ENCODE data around the gene ULK1.

ULK1 gene

DNA sequence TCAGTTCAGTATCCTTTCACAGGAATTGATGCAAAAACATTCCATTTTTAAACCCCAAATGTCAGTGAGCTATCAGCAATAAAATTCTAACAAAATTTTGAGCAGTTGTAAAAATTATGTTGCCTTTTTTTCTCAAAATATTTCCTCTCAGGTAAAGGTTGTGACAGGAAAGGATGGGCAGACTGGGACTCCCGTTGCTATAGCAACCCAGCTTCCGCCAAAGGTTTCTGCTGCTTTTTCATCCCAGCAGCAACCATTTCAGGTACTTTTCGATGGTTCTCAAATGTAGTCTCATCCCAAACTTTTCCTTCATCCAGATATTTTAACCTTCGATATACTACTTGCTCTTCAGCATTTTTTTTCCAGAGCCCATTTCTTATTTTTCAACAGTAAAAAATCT is 69.0 kb downstream of the ULK1 start:
- Histone ChIP-seq H3K27ac (ENCODE audit: low read depth, low read length) (no peak overlapping the region), H3K4me2 (ENCODE audit: low read length) (no peak overlapping the region), H4K20me1 (ENCODE audit: control insufficient read depth, insufficient read depth, low read depth, low read length) (peaks cover 21% of the 10 kb centered on the region), H3K79me2 (ENCODE audit: control insufficient read depth, low read length) (peaks cover 86% of the 10 kb centered on the region), H3K36me3 (ENCODE audit: control insufficient read depth, low read length) (peaks cover 40% of the 10 kb centered on the region), H3K9me3 (ENCODE audit: control insufficient read depth, insufficient read depth, low read length) (no peaks in the 10 kb centered on the region), H3F3A (ENCODE audit: control insufficient read depth, insufficient read depth) (peaks cover 7% of the 10 kb centered on the region; the same call in 1 of the 2 replicates), H3K4me3 (ENCODE audit: low read length) (no peak overlapping the region), H3K4me1 (ENCODE audit: control insufficient read depth, low read length) (peaks cover 8% of the 10 kb centered on the region), H3K27me3 (ENCODE audit: control insufficient read depth, low read length) (no peaks in the 10 kb centered on the region), H3K9me2 (replicated peaks; ENCODE audit: control insufficient read depth, low read length) (no peaks in the 10 kb centered on the region)
- TF ChIP-seq, protein P1, sequence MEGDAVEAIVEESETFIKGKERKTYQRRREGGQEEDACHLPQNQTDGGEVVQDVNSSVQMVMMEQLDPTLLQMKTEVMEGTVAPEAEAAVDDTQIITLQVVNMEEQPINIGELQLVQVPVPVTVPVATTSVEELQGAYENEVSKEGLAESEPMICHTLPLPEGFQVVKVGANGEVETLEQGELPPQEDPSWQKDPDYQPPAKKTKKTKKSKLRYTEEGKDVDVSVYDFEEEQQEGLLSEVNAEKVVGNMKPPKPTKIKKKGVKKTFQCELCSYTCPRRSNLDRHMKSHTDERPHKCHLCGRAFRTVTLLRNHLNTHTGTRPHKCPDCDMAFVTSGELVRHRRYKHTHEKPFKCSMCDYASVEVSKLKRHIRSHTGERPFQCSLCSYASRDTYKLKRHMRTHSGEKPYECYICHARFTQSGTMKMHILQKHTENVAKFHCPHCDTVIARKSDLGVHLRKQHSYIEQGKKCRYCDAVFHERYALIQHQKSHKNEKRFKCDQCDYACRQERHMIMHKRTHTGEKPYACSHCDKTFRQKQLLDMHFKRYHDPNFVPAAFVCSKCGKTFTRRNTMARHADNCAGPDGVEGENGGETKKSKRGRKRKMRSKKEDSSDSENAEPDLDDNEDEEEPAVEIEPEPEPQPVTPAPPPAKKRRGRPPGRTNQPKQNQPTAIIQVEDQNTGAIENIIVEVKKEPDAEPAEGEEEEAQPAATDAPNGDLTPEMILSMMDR (IDR thresholded peaks at IDR 0.05; ENCODE audit: low read depth, low read length, poor library complexity, severe bottlenecking): no peak
- TF ChIP-seq EZH2phosphoT487 (IDR thresholded peaks at IDR 0.05; ENCODE audit: borderline replicate concordance, low read length): no peak

DNA sequence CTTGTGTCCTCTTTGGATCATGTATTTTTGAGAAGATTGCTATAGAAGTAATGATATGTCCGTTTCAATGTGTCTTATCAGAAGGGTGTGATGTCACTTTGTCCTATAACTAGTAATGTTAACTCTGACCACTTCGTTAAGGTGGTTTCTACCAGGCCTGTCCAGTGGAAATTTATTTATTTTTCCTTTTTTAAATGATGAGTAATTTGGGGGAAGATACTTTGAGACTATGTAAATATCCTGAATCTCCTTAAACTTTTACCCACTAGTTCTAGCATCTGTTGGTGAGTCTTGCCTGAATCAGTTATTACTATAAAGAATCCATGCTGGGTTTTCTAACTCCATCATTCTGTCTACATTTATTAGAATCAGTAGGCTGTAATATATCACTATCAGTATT is 70.7 kb downstream of the ULK1 start:
- Histone ChIP-seq H3K9me2 (replicated peaks; ENCODE audit: control insufficient read depth, low read length) (no peaks in the 10 kb centered on the region), H3K79me2 (ENCODE audit: control insufficient read depth, low read length) (peaks cover 86% of the 10 kb centered on the region), H3K36me3 (ENCODE audit: control insufficient read depth, low read length) (peaks cover 35% of the 10 kb centered on the region), H3K27ac (ENCODE audit: low read depth, low read length) (no peak overlapping the region), H3K9me3 (ENCODE audit: control insufficient read depth, insufficient read depth, low read length) (no peaks in the 10 kb centered on the region), H3K4me3 (ENCODE audit: low read length) (no peak overlapping the region), H4K20me1 (ENCODE audit: control insufficient read depth, insufficient read depth, low read depth, low read length) (peaks cover 17% of the 10 kb centered on the region; the same call in 1 of the 2 replicates), H3K4me2 (ENCODE audit: low read length) (no peak overlapping the region), H3F3A (ENCODE audit: control insufficient read depth, insufficient read depth) (peaks cover 7% of the 10 kb centered on the region; the same call in 1 of the 2 replicates), H3K4me1 (ENCODE audit: control insufficient read depth, low read length) (peaks cover 8% of the 10 kb centered on the region), H3K27me3 (ENCODE audit: control insufficient read depth, low read length) (no peaks in the 10 kb centered on the region)
- TF ChIP-seq, protein P1 (IDR thresholded peaks at IDR 0.05; ENCODE audit: low read depth, low read length, poor library complexity, severe bottlenecking): no peak
- TF ChIP-seq EZH2phosphoT487 (IDR thresholded peaks at IDR 0.05; ENCODE audit: borderline replicate concordance, low read length): no peak

DNA sequence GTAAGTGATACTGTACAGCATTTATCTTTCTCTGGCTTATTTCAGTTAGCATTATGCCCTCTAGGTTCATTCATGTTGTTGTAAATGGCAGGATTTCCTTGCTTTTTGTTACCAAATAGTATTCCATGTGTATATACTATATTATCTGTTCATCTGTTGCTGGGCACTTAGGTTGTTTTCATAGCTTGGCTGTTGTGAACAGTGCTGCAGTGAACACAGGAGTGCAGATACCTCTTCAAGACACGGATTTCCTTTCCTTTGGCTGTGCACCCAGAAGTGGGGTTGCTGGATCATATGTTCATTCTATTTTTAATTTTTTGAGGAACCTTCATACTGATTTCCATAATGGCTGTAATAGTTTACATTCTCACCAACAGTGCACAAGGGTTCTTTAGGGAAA is 76.8 kb downstream of the ULK1 start:
- peaks cover 12% of the 10 kb centered on the region for H4K20me1 ChIP-seq (ENCODE audit: control insufficient read depth, insufficient read depth, low read depth, low read length)

More for the DNA sequence above, 76.8 kb downstream of the ULK1 start:
- Histone ChIP-seq H3K36me3 (ENCODE audit: control insufficient read depth, low read length) (no peaks in the 10 kb centered on the region), H3F3A (ENCODE audit: control insufficient read depth, insufficient read depth) (no peaks in the 10 kb centered on the region), H3K27ac (ENCODE audit: low read depth, low read length) (no peak overlapping the region), H3K4me2 (ENCODE audit: low read length) (no peak overlapping the region), H3K9me3 (ENCODE audit: control insufficient read depth, insufficient read depth, low read length) (no peaks in the 10 kb centered on the region), H3K27me3 (ENCODE audit: control insufficient read depth, low read length) (no peaks in the 10 kb centered on the region), H3K9me2 (replicated peaks; ENCODE audit: control insufficient read depth, low read length) (no peaks in the 10 kb centered on the region), H3K79me2 (ENCODE audit: control insufficient read depth, low read length) (peaks cover 96% of the 10 kb centered on the region), H3K4me3 (ENCODE audit: low read length) (no peak overlapping the region), H3K4me1 (ENCODE audit: control insufficient read depth, low read length) (no peaks in the 10 kb centered on the region)
- TF ChIP-seq EZH2phosphoT487 (IDR thresholded peaks at IDR 0.05; ENCODE audit: borderline replicate concordance, low read length): no peak
- TF ChIP-seq, protein P1 (IDR thresholded peaks at IDR 0.05; ENCODE audit: low read depth, low read length, poor library complexity, severe bottlenecking): no peak
